ENCODE data around the gene BLNK.

- TF ChIP-seq CTCF (conservative IDR thresholded peaks at IDR 0.05 in 1 of 2, IDR thresholded peaks at IDR 0.05 in 1 of 2; ENCODE audit: low read depth in 1 of 2, low read length in 2 of 2) (no peak), EZH2 (IDR thresholded peaks at IDR 0.05; ENCODE audit: low read length, missing control alignments) (no peak)
These were observed 18.6 kb downstream of the BLNK start for GRCh38 chr10:96252730-96253129.

All from fibroblast of lung (primary cell).